ENCODE results near the gene MBNL1.

MBNL1 gene

GRCh38 chr3:152293347-152294006 is 24.7 kb downstream of the MBNL1 start:
- H3K4me3 ChIP-seq (ENCODE audit: low read depth, low read length) = no peak overlapping the region
- TF ChIP-seq CTCF (IDR thresholded peaks at IDR 0.05; ENCODE audit: low read depth, low read length, missing control alignments) = no peak
- DNase-seq (ENCODE audit: low read depth) = no peak

GRCh38 chr3:152295344-152295743 is 26.6 kb downstream of the MBNL1 start:
- no peak overlapping the region for H3K4me3 ChIP-seq (ENCODE audit: low read depth, low read length)
- no peak for TF ChIP-seq CTCF (IDR thresholded peaks at IDR 0.05; ENCODE audit: low read depth, low read length, missing control alignments)
- no peak for DNase-seq (ENCODE audit: low read depth)

GRCh38 chr3:152295806-152296205 is 27.1 kb downstream of the MBNL1 start:
- TF ChIP-seq CTCF (IDR thresholded peaks at IDR 0.05; ENCODE audit: low read depth, low read length, missing control alignments) = no peak
- DNase-seq (ENCODE audit: low read depth) = no peak
- H3K4me3 ChIP-seq (ENCODE audit: low read depth, low read length) = no peak overlapping the region

- no peak for DNase-seq (ENCODE audit: low read depth)
- TF ChIP-seq CTCF (IDR thresholded peaks at IDR 0.05; ENCODE audit: low read depth, low read length, missing control alignments) = no peak
- no peak overlapping the region for H3K4me3 ChIP-seq (ENCODE audit: low read depth, low read length)
Observed at GRCh38 chr3:152296382-152296781, 27.7 kb downstream of the MBNL1 start.

GRCh38 chr3:152296971-152297370 is 28.2 kb downstream of the MBNL1 start:
- TF ChIP-seq CTCF (IDR thresholded peaks at IDR 0.05; ENCODE audit: low read depth, low read length, missing control alignments) = no peak
- H3K4me3 ChIP-seq (ENCODE audit: low read depth, low read length) = no peak overlapping the region
- no peak for DNase-seq (ENCODE audit: low read depth)

- peak overlapping the region; percentile 45 for H3K4me3 ChIP-seq (ENCODE audit: low read depth, low read length)
- TF ChIP-seq CTCF (IDR thresholded peaks at IDR 0.05; ENCODE audit: low read depth, low read length, missing control alignments) = no peak
- peak; percentile 85 for DNase-seq (ENCODE audit: low read depth)
Observed at GRCh38 chr3:152298393-152299248, 29.9 kb downstream of the MBNL1 start.

Measured in GM12864 (cell line).